Mesendoderm (in vitro differentiated cells): ENCODE measurements around the gene SYNE4.
A peak's percentile ranks its signal among the peaks of the same experiment; 100 is the strongest.

ENCODE experiments used
- DNase-seq: peaks from one replicate; pipeline ENCODE4 v3.0.0; 2013
- H2AK5ac ChIP-seq: 2 replicates; pipeline ENCODE4 v1.6.1; 2013; ENCODE audit warnings: low read length, inconsistent platforms
- H2BK120ac ChIP-seq: 2 replicates; pipeline ENCODE4 v1.6.1; 2013; ENCODE audit warnings: low read depth, mild to moderate bottlenecking, low read length, moderate library complexity, mixed read lengths
- H2BK15ac ChIP-seq: replicated peaks from 2 replicates; pipeline ENCODE4 v1.6.1; 2013; ENCODE audit warnings: low read depth, mild to moderate bottlenecking, moderate library complexity
- H2BK5ac ChIP-seq: 2 replicates; pipeline ENCODE4 v1.6.1; 2013; ENCODE audit warnings: low read length, inconsistent platforms
- H3K18ac ChIP-seq: 2 replicates; pipeline ENCODE4 v1.6.1; 2013; ENCODE audit warnings: mild to moderate bottlenecking, low read length, mixed read lengths
- H3K23ac ChIP-seq: one replicate; pipeline ENCODE4 v1.6.1; 2013; ENCODE audit warnings: low read length
- H3K27ac ChIP-seq: 2 replicates; pipeline ENCODE4 v1.5.1; 2013; ENCODE audit warnings: low read depth, mild to moderate bottlenecking, inconsistent platforms, low read length, moderate library complexity
- H3K27me3 ChIP-seq: 2 replicates; pipeline ENCODE4 v1.6.1; 2013; ENCODE audit warnings: low read length, control low read depth, mild to moderate bottlenecking, inconsistent platforms; ENCODE audit not compliant: insufficient read depth, poor library complexity
- H3K36me3 ChIP-seq: 2 replicates; pipeline ENCODE4 v1.6.1; 2013; ENCODE audit warnings: low read length, inconsistent platforms; ENCODE audit not compliant: control insufficient read depth, insufficient read depth
- H3K4ac ChIP-seq: one replicate; pipeline ENCODE4 v1.6.1; 2013; ENCODE audit warnings: low read depth, mild to moderate bottlenecking, low read length, moderate library complexity
- H3K4me1 ChIP-seq: 2 replicates; pipeline ENCODE4 v1.6.1; 2013; ENCODE audit warnings: low read depth, low read length, inconsistent platforms; ENCODE audit not compliant: control insufficient read depth
- H3K4me2 ChIP-seq: 2 replicates; pipeline ENCODE4 v1.6.1; 2013; ENCODE audit warnings: low read length
- H3K4me3 ChIP-seq: 2 replicates; pipeline ENCODE4 v1.5.1; 2013; ENCODE audit warnings: mild to moderate bottlenecking, low read length
- H3K56ac ChIP-seq: one replicate; pipeline ENCODE4 v1.6.1; 2013; ENCODE audit warnings: low read length
- H3K79me1 ChIP-seq: 2 replicates; pipeline ENCODE4 v1.6.1; 2013; ENCODE audit warnings: low read length, inconsistent platforms
- H3K79me2 ChIP-seq: 2 replicates; pipeline ENCODE4 v1.6.1; 2013; ENCODE audit warnings: mild to moderate bottlenecking, low read length; ENCODE audit not compliant: control insufficient read depth, insufficient read depth
- H3K9ac ChIP-seq: 2 replicates; pipeline ENCODE4 v1.6.1; 2013; ENCODE audit warnings: low read length, inconsistent platforms
- H4K5ac ChIP-seq: one replicate; pipeline ENCODE4 v1.6.1; 2013; ENCODE audit warnings: low read length
- H4K8ac ChIP-seq: one replicate; pipeline ENCODE4 v1.6.1; 2013; ENCODE audit warnings: low read depth, mild to moderate bottlenecking, control low read depth, low read length, moderate library complexity
- WGBS: extraction: QIAGEN DNeasy Blood & Tissue Kit; methylation state at CpG from one replicate; pipeline ENCODE4 v1.1.7; 2013; ENCODE audit warnings: low lambda C conversion rate, missing lambda C conversion rate; ENCODE audit not compliant: insufficient coverage; ENCODE audit errors: extremely low coverage; 5-methylcytosine and 5-hydroxymethylcytosine counted together

Gene SYNE4

DNA sequence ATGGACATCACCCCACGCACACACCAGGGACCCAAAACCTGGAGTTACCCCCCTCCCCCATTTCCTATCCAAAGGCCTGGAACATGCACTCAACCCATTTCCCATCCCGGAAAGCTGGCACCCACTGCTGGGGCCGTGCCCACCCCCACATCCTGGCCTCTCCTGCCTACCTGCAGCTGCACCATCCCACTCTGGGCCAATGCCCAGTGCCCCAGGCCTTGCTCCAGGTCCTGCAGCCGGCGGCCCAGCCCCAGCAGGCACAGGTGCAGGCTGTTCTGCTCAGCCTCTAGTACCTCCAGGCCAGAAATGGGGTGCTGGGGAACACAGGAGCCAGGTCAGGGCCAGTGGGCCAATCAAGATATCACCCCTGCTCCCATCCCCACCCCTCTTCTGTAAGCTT lies 1.7 kb downstream of the SYNE4 start:
- no peak overlapping the region for H2BK15ac ChIP-seq
- WGBS: no CpG with 5 or more reads among the region's 5 CpGs
- DNase-seq: no peak
- no peak overlapping the region for H3K23ac ChIP-seq
- H3K27ac ChIP-seq: no peak overlapping the region
- no peaks in the 10 kb centered on the region for H3K36me3 ChIP-seq
- no peak overlapping the region for H3K56ac ChIP-seq
- no peak overlapping the region for H3K18ac ChIP-seq
- no peaks in the 10 kb centered on the region for H3K4me1 ChIP-seq
- no peak overlapping the region for H2BK120ac ChIP-seq
- H3K4ac ChIP-seq: no peak overlapping the region
- H3K79me2 ChIP-seq: peaks cover 3% of the 10 kb centered on the region
- H3K79me1 ChIP-seq: peaks cover 3% of the 10 kb centered on the region
- H3K4me3 ChIP-seq: no peak overlapping the region
- no peak overlapping the region for H3K4me2 ChIP-seq
- H4K5ac ChIP-seq: no peak overlapping the region
- no peak overlapping the region for H4K8ac ChIP-seq
- H2AK5ac ChIP-seq: no peak overlapping the region
- H3K9ac ChIP-seq: no peak overlapping the region
- no peak overlapping the region for H2BK5ac ChIP-seq
- no peaks in the 10 kb centered on the region for H3K27me3 ChIP-seq

DNA sequence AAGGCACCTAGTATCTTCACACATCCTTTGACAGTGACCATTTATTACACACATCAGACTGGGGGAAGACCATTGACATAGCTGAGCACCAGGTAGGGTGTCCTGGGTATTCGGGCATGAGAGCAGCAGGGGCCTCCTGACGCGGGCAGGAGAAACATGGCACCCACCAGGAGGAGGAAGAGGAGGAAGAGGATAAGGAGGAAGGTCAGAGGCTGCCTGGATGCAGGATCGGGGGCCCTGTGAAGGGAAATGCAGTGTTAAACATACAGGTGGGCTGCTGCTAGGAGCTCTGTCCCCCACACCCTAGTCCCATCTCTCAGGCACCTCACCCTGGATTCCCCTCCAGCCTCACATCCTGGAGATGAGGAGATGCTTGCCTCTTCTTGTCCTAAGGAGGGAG lies 5.3 kb downstream of the SYNE4 start:
- no peak for DNase-seq
- H2AK5ac ChIP-seq: no peak overlapping the region
- H4K5ac ChIP-seq: no peak overlapping the region
- H2BK5ac ChIP-seq: no peak overlapping the region
- H3K79me1 ChIP-seq: peaks cover 6% of the 10 kb centered on the region
- H2BK15ac ChIP-seq: no peak overlapping the region
- no peak overlapping the region for H2BK120ac ChIP-seq
- H3K27ac ChIP-seq: no peak overlapping the region
- H3K4me3 ChIP-seq: no peak overlapping the region
- H3K27me3 ChIP-seq: no peaks in the 10 kb centered on the region
- no peak overlapping the region for H3K56ac ChIP-seq
- no peak overlapping the region for H3K4ac ChIP-seq
- H3K18ac ChIP-seq: no peak overlapping the region
- H3K79me2 ChIP-seq: peaks cover 3% of the 10 kb centered on the region
- no peak overlapping the region for H3K9ac ChIP-seq
- WGBS: no CpG with 5 or more reads among the region's 4 CpGs
- H3K36me3 ChIP-seq: peaks cover 6% of the 10 kb centered on the region
- H3K4me2 ChIP-seq: no peak overlapping the region
- H3K23ac ChIP-seq: no peak overlapping the region
- H4K8ac ChIP-seq: no peak overlapping the region
- no peaks in the 10 kb centered on the region for H3K4me1 ChIP-seq

- no peak overlapping the region for H3K27ac ChIP-seq
- no CpG with 5 or more reads among the region's 3 CpGs for WGBS
- H3K18ac ChIP-seq: no peak overlapping the region
- H3K4me1 ChIP-seq: no peaks in the 10 kb centered on the region
- no peak overlapping the region for H2BK120ac ChIP-seq
- H3K23ac ChIP-seq: no peak overlapping the region
- H3K4me3 ChIP-seq: no peak overlapping the region
- no peak overlapping the region for H2BK5ac ChIP-seq
- H3K36me3 ChIP-seq: peaks cover 6% of the 10 kb centered on the region
- no peaks in the 10 kb centered on the region for H3K27me3 ChIP-seq
- H3K4me2 ChIP-seq: no peak overlapping the region
- no peak overlapping the region for H3K9ac ChIP-seq
- no peak overlapping the region for H3K56ac ChIP-seq
- H3K79me2 ChIP-seq: no peaks in the 10 kb centered on the region
- H2AK5ac ChIP-seq: no peak overlapping the region
- H4K5ac ChIP-seq: no peak overlapping the region
- no peak overlapping the region for H3K4ac ChIP-seq
- H4K8ac ChIP-seq: no peak overlapping the region
- no peak overlapping the region for H2BK15ac ChIP-seq
- H3K79me1 ChIP-seq: peaks cover 5% of the 10 kb centered on the region
- no peak for DNase-seq
Measured at GRCh38 chr19:36001605-36002004, 7.0 kb downstream of the SYNE4 start.

- Histone ChIP-seq H3K4me1 (peaks cover 2% of the 10 kb centered on the region), H3K27me3 (no peaks in the 10 kb centered on the region), H3K56ac (no peak overlapping the region), H3K36me3 (peaks cover 6% of the 10 kb centered on the region), H3K79me2 (peaks cover 6% of the 10 kb centered on the region), H3K9ac (no peak overlapping the region), H4K5ac (no peak overlapping the region), H2BK5ac (no peak overlapping the region), H3K4ac (no peak overlapping the region), H3K27ac (no peak overlapping the region), H2BK15ac (no peak overlapping the region), H3K18ac (no peak overlapping the region), H3K79me1 (peaks cover 12% of the 10 kb centered on the region), H3K4me2 (no peak overlapping the region), H3K23ac (no peak overlapping the region), H4K8ac (no peak overlapping the region), H2AK5ac (no peak overlapping the region), H2BK120ac (no peak overlapping the region), H3K4me3 (no peak overlapping the region)
- DNase-seq: no peak
- no CpG with 5 or more reads among the region's 8 CpGs for WGBS
Measured at GRCh38 chr19:35996777-35997176, 11.8 kb downstream of the SYNE4 start.

DNA sequence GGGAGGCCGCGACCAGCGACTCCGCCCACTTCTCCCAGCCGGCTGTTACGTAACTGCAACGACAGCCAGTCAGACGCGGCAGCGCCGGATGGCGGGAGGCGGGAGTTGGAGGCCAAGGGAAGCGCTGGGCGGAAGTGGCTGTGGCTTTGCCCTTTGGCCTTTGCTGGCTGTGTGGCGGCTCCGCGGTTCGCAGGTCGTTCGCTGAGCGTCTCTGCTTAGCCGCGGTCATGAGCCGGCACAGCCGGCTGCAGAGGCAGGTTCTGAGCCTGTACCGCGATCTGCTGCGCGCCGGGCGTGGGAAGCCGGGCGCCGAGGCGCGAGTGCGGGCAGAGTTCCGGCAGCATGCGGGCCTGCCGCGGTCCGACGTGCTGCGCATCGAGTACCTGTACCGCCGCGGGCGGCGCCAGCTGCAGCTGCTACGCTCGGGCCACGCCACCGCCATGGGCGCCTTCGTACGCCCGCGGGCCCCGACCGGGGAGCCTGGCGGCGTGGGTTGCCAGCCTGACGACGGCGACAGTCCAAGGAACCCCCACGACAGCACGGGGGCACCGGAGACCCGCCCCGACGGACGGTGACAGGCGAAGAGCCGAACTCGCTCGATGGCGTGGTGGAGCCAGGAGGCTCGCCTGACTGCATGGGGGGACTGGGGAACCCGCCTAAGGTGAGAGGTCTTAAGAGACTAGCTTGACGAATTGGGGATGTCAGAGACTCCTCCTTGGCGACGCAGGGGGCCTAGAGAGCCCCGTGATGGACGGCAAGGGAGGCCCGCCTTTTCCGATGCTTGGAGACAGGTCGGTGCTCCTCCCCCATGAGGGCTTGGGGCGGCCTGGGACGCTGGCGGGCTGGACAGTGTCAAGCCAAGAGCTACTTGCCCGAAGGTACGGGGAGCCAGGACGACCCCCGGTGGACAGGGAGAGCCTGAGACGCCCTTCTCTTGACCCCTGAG lies 13.3 kb downstream of the SYNE4 start, which contains the start of gene SDHAF1:
Gene SDHAF1, plus strand, starts transcription at position 141 of the 946 bp plus-strand sequence. Its CDS starts 87 bp downstream, at position 228.
- peak within 1 kb of the TSS; percentile 2 for H4K5ac ChIP-seq
- H3K56ac ChIP-seq: peak within 1 kb of the TSS; percentile 94
- no peak within 1 kb of the TSS for H3K18ac ChIP-seq
- H3K27me3 ChIP-seq: no peaks in the 10 kb centered on the region
- no peak within 1 kb of the TSS for H3K4ac ChIP-seq
- no CpG with 5 or more reads among the region's 97 CpGs for WGBS
- no peak within 1 kb of the TSS for H2BK5ac ChIP-seq
- no peak within 1 kb of the TSS for H3K27ac ChIP-seq
- H2BK120ac ChIP-seq: no peak within 1 kb of the TSS
- no peak within 1 kb of the TSS for H3K23ac ChIP-seq
- H3K4me2 ChIP-seq: peak within 1 kb of the TSS; percentile 85
- peaks cover 9% of the 10 kb centered on the region for H3K79me1 ChIP-seq
- no peak within 1 kb of the TSS for H2AK5ac ChIP-seq
- H3K36me3 ChIP-seq: no peaks in the 10 kb centered on the region
- H3K4me3 ChIP-seq: peak within 1 kb of the TSS; percentile 88
- H3K4me1 ChIP-seq: peaks cover 2% of the 10 kb centered on the region
- H3K79me2 ChIP-seq: peaks cover 6% of the 10 kb centered on the region
- H2BK15ac ChIP-seq: no peak within 1 kb of the TSS
- H4K8ac ChIP-seq: no peak within 1 kb of the TSS
- peak; percentile 95 for DNase-seq
- peak within 1 kb of the TSS; percentile 86 for H3K9ac ChIP-seq
